GM12878 (cell line): ENCODE data around the gene IL23R. TPM values are rescaled to one million over a fixed set of nuclear protein-coding genes. Genes with fewer than 3 reads are reported as not detected.
A peak's percentile ranks its signal among the peaks of the same experiment; 100 is the strongest.

Experiments used
- ATAC-seq: fragments of 200-7000 bp; cut with Tn5 transposase; 3 replicates; pipeline ENCODE4 v1.9.1; 2020; ENCODE audit warnings: mild to moderate bottlenecking, moderate library complexity
- BruUV-seq: library from RNA; stranded (reverse); fragments of 400-500 nt; replicated peaks from 2 replicates; lab custom pipeline; 2021; lab: Mats Ljungman, UMichigan
- CTCF ChIA-PET: fragments of 300-600 bp; sonication (Branson Sonifier 250); formaldehyde crosslinking; extraction: SDS; loops from one replicate; lab custom pipeline; 2021; ENCODE audit warnings: inconsistent platforms; lab: Yijun Ruan, JAX
- POLR2A ChIA-PET: fragments of 350-600 bp; formaldehyde crosslinking; extraction: SDS; loops from one replicate; lab custom pipeline; 2021; ENCODE audit warnings: inconsistent platforms; lab: Charles Lee
- RAD21 ChIA-PET: fragments of 300-600 bp; sonication (Branson Sonifier 250); formaldehyde crosslinking; loops from one replicate; lab custom pipeline; 2023; ENCODE audit warnings: antibody characterized with exemption; ENCODE audit not compliant: unreplicated experiment; lab: Charles Lee
- SMC1A ChIA-PET: fragments of 300-600 bp; sonication (Branson Sonifier 250); formaldehyde crosslinking; loops from one replicate; lab custom pipeline; 2023; ENCODE audit not compliant: unreplicated experiment, uncharacterized antibody; lab: Charles Lee
- DNase-seq: peaks from one replicate; pipeline ENCODE4 v3.0.0-alpha.2; 2011; ENCODE audit warnings: low read depth, low spot score
- FAIRE-seq: peaks from 3 replicates; lab custom pipeline; 2011; peaks lifted over from hg19 to GRCh38; lab: Jason Lieb, UNC
- H2AFZ ChIP-seq: 2 replicates; pipeline ENCODE4 v1.6.0; 2011; ENCODE audit warnings: low read depth, low read length, control low read depth; ENCODE audit not compliant: control insufficient read depth
- H3K27ac ChIP-seq: 2 replicates; pipeline ENCODE4 v1.5.1; 2011; ENCODE audit warnings: control low read depth; ENCODE audit not compliant: control insufficient read depth, insufficient read depth
- H3K27me3 ChIP-seq, 2 experiments: replicated peaks in 1 of 2; 2 replicates each; pipeline versions ENCODE4 v1.6.0 to v1.6.1; 2011; ENCODE audit warnings: low read length in 1 of 2; ENCODE audit not compliant: control insufficient read depth in 2 of 2, insufficient read depth in 2 of 2
- H3K36me3 ChIP-seq, 2 experiments: 2 replicates each; pipeline ENCODE4 v1.5.1; 2011; ENCODE audit warnings: low read length in 1 of 2; ENCODE audit not compliant: control insufficient read depth in 2 of 2, insufficient read depth in 2 of 2
- H3K4me1 ChIP-seq: 2 replicates; pipeline ENCODE4 v1.6.1; 2011; ENCODE audit warnings: mild to moderate bottlenecking, low read length, moderate library complexity, mixed read lengths; ENCODE audit not compliant: control insufficient read depth, insufficient read depth
- H3K4me2 ChIP-seq: 2 replicates; pipeline ENCODE4 v1.6.0; 2011; ENCODE audit warnings: control low read depth; ENCODE audit not compliant: control insufficient read depth, insufficient read depth
- H3K4me3 ChIP-seq: fragments of 200-600 bp; sonication (generic); 2 replicates; pipeline ENCODE4 v1.5.1; 2016
- H3K79me2 ChIP-seq: 2 replicates; pipeline ENCODE4 v1.6.0; 2011; ENCODE audit warnings: low read length; ENCODE audit not compliant: control insufficient read depth, insufficient read depth
- H3K9ac ChIP-seq: 2 replicates; pipeline ENCODE4 v1.8.0; 2011; ENCODE audit warnings: low read length, control low read depth, mixed read lengths; ENCODE audit not compliant: control insufficient read depth, insufficient read depth
- H3K9me3 ChIP-seq: replicated peaks from 3 replicates; pipeline ENCODE4 v1.5.1; 2011; ENCODE audit warnings: mild to moderate bottlenecking, low read length; ENCODE audit not compliant: control insufficient read depth, insufficient read depth
- H4K20me1 ChIP-seq: 2 replicates; pipeline ENCODE4 v1.6.0; 2011; ENCODE audit not compliant: control insufficient read depth, insufficient read depth
- CHD4 ChIP-seq: fragments of 200-600 bp; sonication (generic); IDR thresholded peaks from 2 replicates; pipeline ENCODE4 v1.6.1; 2016; ENCODE audit warnings: mild to moderate bottlenecking
- DPF2 ChIP-seq: fragments of 450-650 bp; IDR thresholded peaks from 2 replicates; pipeline ENCODE4 v1.6.1; 2017; ENCODE audit warnings: mild to moderate bottlenecking
- E2F4 ChIP-seq: IDR thresholded peaks from 2 replicates; pipeline ENCODE4 v1.6.1; 2012; ENCODE audit warnings: low read depth, low read length, improper control_type of control experiment
- EED ChIP-seq: sonication (generic); IDR thresholded peaks from 2 replicates; pipeline ENCODE4 v1.6.1; 2016; ENCODE audit warnings: antibody characterized with exemption, low read depth
- EZH2 ChIP-seq: IDR thresholded peaks from 2 replicates; pipeline ENCODE4 v1.6.1; 2012; ENCODE audit warnings: low read depth, mild to moderate bottlenecking, control low read depth, inconsistent platforms, low read length, borderline replicate concordance; ENCODE audit not compliant: control insufficient read depth
- HDAC6 ChIP-seq: fragments of 200-600 bp; sonication (generic); IDR thresholded peaks from one replicate; pipeline ENCODE4 v1.8.0; 2017; ENCODE audit warnings: antibody characterized with exemption; ENCODE audit not compliant: unreplicated experiment
- IKZF2 ChIP-seq, 2 experiments: fragments of 450-650 bp; IDR thresholded peaks; 2 replicates each; pipeline ENCODE4 v1.6.1; 2017; ENCODE audit warnings: mild to moderate bottlenecking in 2 of 2, moderate library complexity in 2 of 2
- JUNB ChIP-seq: IDR thresholded peaks from 2 replicates; pipeline ENCODE4 v1.6.1; 2016; ENCODE audit warnings: antibody characterized with exemption, mild to moderate bottlenecking
- KDM1A ChIP-seq: fragments of 200-600 bp; sonication (generic); IDR thresholded peaks from 2 replicates; pipeline ENCODE4 v1.6.1; 2016; ENCODE audit warnings: borderline replicate concordance
- MTA2 ChIP-seq: fragments of 450-650 bp; IDR thresholded peaks from 2 replicates; pipeline ENCODE4 v1.6.1; 2016; ENCODE audit warnings: low read depth, mild to moderate bottlenecking, moderate library complexity
- NFXL1 ChIP-seq: fragments of 450-650 bp; IDR thresholded peaks from 2 replicates; pipeline ENCODE4 v1.6.1; 2017; ENCODE audit warnings: antibody characterized with exemption, mild to moderate bottlenecking, borderline replicate concordance
- POLR2A ChIP-seq: IDR thresholded peaks from 2 replicates; pipeline ENCODE4 v1.6.1; 2011; ENCODE audit warnings: low read depth, mild to moderate bottlenecking, low read length
- PRDM15 ChIP-seq: fragments of 450-650 bp; formaldehyde crosslinking; IDR thresholded peaks from 2 replicates; pipeline ENCODE4 v1.4.0; 2020; ENCODE audit warnings: mild to moderate bottlenecking, moderate library complexity
- SREBF2 ChIP-seq: IDR thresholded peaks from 2 replicates; pipeline ENCODE4 v1.6.1; 2012; ENCODE audit warnings: mild to moderate bottlenecking, low read length
- SRF ChIP-seq, 2 experiments: IDR thresholded peaks; 2 replicates each; pipeline ENCODE4 v1.6.1; 2011; ENCODE audit warnings: low read depth in 2 of 2, low read length in 2 of 2, mild to moderate bottlenecking in 1 of 2, moderate library complexity in 1 of 2
- STAT1 ChIP-seq: fragments of 450-650 bp; conservative IDR thresholded peaks from 2 replicates; pipeline ENCODE4 v1.6.1; 2014; ENCODE audit warnings: antibody characterized with exemption, mild to moderate bottlenecking
- STAT3 ChIP-seq: IDR thresholded peaks from 2 replicates; pipeline ENCODE4 v1.6.1; 2011; ENCODE audit warnings: low read depth, low read length, improper control_type of control experiment
- USF1 ChIP-seq: IDR thresholded peaks from 2 replicates; pipeline ENCODE4 v1.6.1; 2011; ENCODE audit warnings: borderline replicate concordance, low read depth, mild to moderate bottlenecking, moderate library complexity, mixed read lengths, low read length; ENCODE audit not compliant: insufficient read depth; ENCODE audit errors: extremely low read length
- YBX1 ChIP-seq: fragments of 450-650 bp; IDR thresholded peaks from 2 replicates; pipeline ENCODE4 v1.6.1; 2016; ENCODE audit warnings: antibody characterized with exemption
- ZNF384 ChIP-seq: IDR thresholded peaks from 2 replicates; pipeline ENCODE4 v1.6.1; 2012; ENCODE audit warnings: low read depth, mild to moderate bottlenecking, low read length, improper control_type of control experiment, borderline replicate concordance
- WGBS: methylation state at CpG from one replicate; pipeline ENCODE4 v1.1.6; 2016; ENCODE audit warnings: low lambda C conversion rate; ENCODE audit not compliant: insufficient replicate concordance, insufficient coverage; ENCODE audit errors: missing lambda C conversion rate; 5-methylcytosine and 5-hydroxymethylcytosine counted together
- in situ Hi-C: fragments of 300-500 bp; cut with MboI; formaldehyde crosslinking; loops from 9 replicates; pipeline ENCODE4 v1.14.3; 2018; ENCODE audit warnings: mixed read lengths
- intact Hi-C: fragments of 100-400 bp; cut with micrococcal nuclease; formaldehyde crosslinking; loops from one replicate; pipeline ENCODE4 v1.14.2; 2022; ENCODE audit not compliant: unreplicated experiment
- polyA plus RNA-seq, 11 experiments: library from polyadenylated mRNA; depleted of rRNA in 4 of 11; unstranded in 6 of 11; stranded (reverse) in 5 of 11; fragments of >200 nt; fragmentation: Nextera tagmentation in 4 of 11; fragmentation: Illumina TruSeq in 1 of 11; extraction: Ambion mirVana in 4 of 11; extraction: Trizol in 1 of 11; gene quantifications; 1 replicate in 1 of 11; 2 replicates in 10 of 11; pipeline versions ENCODE4 v1.2.1 to v1.2.3, GENCODE V29; 2011 to 2016; ENCODE audit warnings: inconsistent platforms in 2 of 11, missing spikeins in 2 of 11, low read depth in 1 of 11
- total RNA-seq, 4 experiments: library from RNA; depleted of rRNA in 3 of 4; stranded (reverse); fragments of >200 nt in 3 of 4; fragmentation: Illumina TruSeq in 1 of 4; extraction: Trizol in 1 of 4; gene quantifications; 2 replicates each; pipeline versions ENCODE4 v1.2.1 to v1.2.3, GENCODE V29; 2013 to 2021

The IL23R gene
- total and polyA plus RNA-seq, 10 of the 15 experiments (the other 5 are each of a cell fraction or from before 2014, with no cell fraction given): 0.16 to 6.4 (median 0.59) TPM

GRCh38 chr1:67148516-67149178 is 17.6 kb upstream of the IL23R start:
- POLR2A ChIA-PET: interaction anchor here (0.6 to 1.7 kb wide), 7 partner anchors 19 to 283 kb away, joined by 3 to 6 read pairs (median 3); partner anchors contain the start of gene SLC35D1
- H3K79me2 ChIP-seq: no peaks in the 10 kb centered on the region
- TF ChIP-seq HDAC6 (no peak), EZH2 (no peak), IKZF2 (IDR thresholded peaks at IDR 0.05) (peak in 1 of 2 experiments; percentile 62; a peak in 1 of 4 replicates), SREBF2 (no peak), CHD4 (no peak), MTA2 (no peak; the same call in 1 of the 2 replicates), PRDM15 (CRISPR knock-in tag) (no peak), DPF2 (no peak), POLR2A (no peak), STAT1 (no peak), NFXL1 (no peak), KDM1A (no peak), USF1 (peak; percentile 15), STAT3 (no peak), ZNF384 (no peak), YBX1 (no peak), EED (no peak), SRF (IDR thresholded peaks at IDR 0.05; ENCODE audit: low read depth in 2 of 2, low read length in 2 of 2) (no peak), E2F4 (no peak), JUNB (no peak)

More at GRCh38 chr1:67148516-67149178, 17.6 kb upstream of the IL23R start:
- no peaks in the 10 kb centered on the region for H4K20me1 ChIP-seq
- no peak overlapping the region for H3K4me2 ChIP-seq
- in situ Hi-C loops (loop anchor here (5.0 kb wide), 2 partner anchors 156 to 386 kb away; no protein-coding TSS in a partner anchor), intact Hi-C loops (loop anchor here (1.0 to 10.0 kb wide), 4 partner anchors 96 to 384 kb away; partner anchors contain the start of gene SLC35D1)
- ATAC-seq: peak; percentile 51
- H3K4me1 ChIP-seq: 0 out of 2 replicates have a peak, but pooled peaks cover 2% of the 10 kb centered on the region
- H3K9me3 ChIP-seq: no peaks in the 10 kb centered on the region
- RAD21 ChIA-PET: interaction anchor here (0.8 to 4.0 kb wide), 25 partner anchors 9 to 391 kb away, joined by 3 to 102 read pairs (median 5); partner anchors contain the start of genes IL23R and SLC35D1
- no peak overlapping the region for H3K27ac ChIP-seq
- CTCF ChIA-PET: interaction anchor here (0.7 to 7.0 kb wide), 53 partner anchors 11 to 644 kb away, joined by 3 to 193 read pairs (median 5); partner anchors contain the start of genes IL23R and SLC35D1
- 33% methylated on average over 6 of the region's 6 CpGs for WGBS
- H3K36me3 ChIP-seq: no peaks in the 10 kb centered on the region
- no peak overlapping the region for H3K4me3 ChIP-seq
- H3K9ac ChIP-seq: no peak overlapping the region
- FAIRE-seq: no peak
- peak overlapping the region; percentile 42 for H2AFZ ChIP-seq
- no TSS peak for BruUV-seq
- SMC1A ChIA-PET: interaction anchor here (0.6 to 7.8 kb wide), 44 partner anchors 9 to 416 kb away, joined by 3 to 212 read pairs (median 4); partner anchors contain the start of genes DNAI4, IL23R and MIER1
- no peak for DNase-seq
- H3K27me3 ChIP-seq: no peaks in the 10 kb centered on the region
